Ovary (tissue), 3 donors: Measurements from ENCODE around the gene TRAF4.

ENCODE experiments used
- CTCF ChIP-seq, 3 donors: fragments of 450-650 bp in 2 of 3; fragments of 200-600 bp in 1 of 3; IDR thresholded peaks; one replicate each; pipeline versions ENCODE4 v1.5.1 to v1.8.0; 2016 to 2022; ENCODE audit warnings: antibody characterized with exemption in 3 of 3, mild to moderate bottlenecking in 1 of 3
- EP300 ChIP-seq: sonication (generic); formaldehyde crosslinking; IDR thresholded peaks from one replicate; pipeline ENCODE4 v1.6.1; 2017; ENCODE audit warnings: antibody characterized with exemption
- POLR2A ChIP-seq: fragments of 450-650 bp; IDR thresholded peaks from one replicate; pipeline ENCODE4 v1.6.1; 2017; ENCODE audit warnings: antibody characterized with exemption, mild to moderate bottlenecking, moderate library complexity
- donor health status: DM: no; HTN: no; CAD: no.

DNA sequence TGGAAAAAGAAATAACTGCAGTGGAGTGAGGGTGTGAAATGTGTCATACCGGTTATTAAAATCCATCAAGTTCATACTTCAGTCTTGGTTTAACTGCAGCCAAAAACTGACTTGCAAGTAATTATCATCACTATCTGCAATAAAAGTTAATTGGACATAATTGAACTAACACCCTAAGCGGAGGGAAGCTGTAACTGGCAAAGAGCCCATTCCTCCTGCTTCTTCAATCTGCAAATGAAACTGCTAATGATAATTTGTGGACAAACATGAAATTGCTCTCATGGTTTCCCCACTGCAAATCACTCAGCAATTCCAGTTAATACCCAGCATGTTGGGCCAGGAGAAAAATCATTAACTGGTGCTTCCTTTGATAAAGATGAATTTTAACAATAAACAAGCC is 52.3 kb downstream of the TRAF4 start:
- TF ChIP-seq CTCF (IDR thresholded peaks at IDR 0.05) (no peak), POLR2A (no peak), EP300 (no peak)
